ENCODE results near the gene ECE2.

ECE2 gene

DNA sequence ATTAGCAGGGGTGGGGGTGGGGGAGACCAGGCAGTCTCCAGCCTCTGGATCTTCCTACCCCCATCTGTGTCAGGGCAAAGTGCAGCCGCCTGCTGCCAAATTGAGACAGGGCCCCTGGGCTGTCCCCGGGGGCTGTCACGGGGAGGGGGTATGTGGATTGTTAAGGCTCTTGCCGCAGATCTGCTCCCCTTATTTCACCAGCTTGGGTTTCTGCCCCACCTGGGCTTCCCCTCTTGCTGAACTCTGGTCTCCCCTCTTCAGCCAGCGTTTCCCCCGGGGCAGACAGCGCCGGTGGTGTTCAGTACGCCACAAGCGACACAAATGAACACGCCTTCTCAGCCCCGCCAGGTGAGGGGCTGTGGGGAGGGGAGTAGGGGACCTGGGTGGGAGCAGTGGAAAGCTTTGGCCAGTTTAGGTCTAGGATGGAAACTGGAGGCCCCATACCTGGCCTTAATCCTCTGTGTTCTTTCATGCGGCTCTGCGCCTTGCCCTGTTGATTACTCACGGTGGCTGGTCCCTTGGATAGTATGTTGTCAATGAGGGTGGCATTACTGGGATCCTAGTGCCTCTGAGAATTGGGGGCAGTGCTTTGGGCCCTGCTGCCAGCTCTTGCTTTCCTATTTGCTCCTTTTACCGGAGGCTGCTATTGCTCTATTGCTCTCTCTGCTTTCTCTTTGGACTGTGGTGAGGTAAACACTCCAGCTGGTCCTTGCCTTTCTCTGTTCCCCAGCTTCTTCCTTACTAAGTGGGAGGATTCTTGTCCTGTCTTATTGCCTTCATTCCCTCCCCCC is 40.2 kb downstream of the ECE2 start:
- no peak for DNase-seq

DNA sequence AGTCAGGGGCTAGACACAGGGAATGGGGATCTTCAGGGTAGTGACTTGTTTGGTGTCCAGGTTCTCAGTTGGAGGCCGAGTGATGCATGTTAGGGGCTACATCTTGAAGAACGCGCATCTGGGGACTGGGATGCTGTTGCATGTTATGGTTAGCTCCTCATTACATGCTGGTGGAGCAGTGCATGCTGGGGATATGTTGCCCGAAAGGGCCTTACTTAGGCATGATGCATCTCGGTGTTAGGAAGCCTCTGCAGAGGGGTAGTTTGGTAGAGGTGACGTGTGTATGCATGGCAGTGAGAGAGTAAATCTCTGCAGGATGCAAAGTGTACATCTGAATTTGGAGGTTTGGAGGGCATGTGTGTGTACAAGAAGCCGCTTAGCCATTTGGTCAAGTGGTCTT is 41.0 kb downstream of the ECE2 start:
- no peak for DNase-seq

DNA sequence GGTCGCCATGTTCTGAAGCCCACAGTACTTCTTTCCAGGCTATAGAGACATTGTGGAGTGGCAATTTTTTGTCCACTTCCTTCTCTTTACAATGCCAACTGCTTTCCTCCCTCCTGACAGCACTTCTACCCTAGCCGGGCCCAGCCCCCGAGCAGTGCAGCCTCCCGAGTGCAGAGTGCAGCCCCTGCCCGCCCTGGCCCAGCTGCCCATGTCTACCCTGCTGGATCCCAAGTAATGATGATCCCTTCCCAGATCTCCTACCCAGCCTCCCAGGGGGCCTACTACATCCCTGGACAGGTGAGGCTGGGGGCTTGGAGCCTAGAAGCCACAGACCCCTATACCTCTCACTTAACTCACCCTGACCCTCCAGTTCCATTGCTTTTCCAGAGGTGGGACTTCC is 41.4 kb downstream of the ECE2 start:
- no peak for DNase-seq

DNA sequence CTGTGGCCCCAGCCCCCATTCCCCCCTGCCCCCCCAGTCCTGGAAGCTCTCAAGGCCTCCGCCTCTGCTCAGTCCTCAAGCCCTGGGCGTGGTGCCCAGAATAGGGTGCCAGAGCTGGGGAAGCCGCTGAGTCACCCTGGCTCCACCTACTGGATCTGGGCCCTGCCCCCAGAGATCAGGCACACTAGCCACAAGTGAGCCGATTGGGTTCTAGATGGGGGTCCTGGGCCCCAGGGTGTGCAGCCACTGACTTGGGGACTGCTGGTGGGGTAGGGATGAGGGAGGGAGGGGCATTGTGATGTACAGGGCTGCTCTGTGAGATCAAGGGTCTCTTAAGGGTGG is 44.3 kb downstream of the ECE2 start:
- peak; percentile 79 for DNase-seq

DNA sequence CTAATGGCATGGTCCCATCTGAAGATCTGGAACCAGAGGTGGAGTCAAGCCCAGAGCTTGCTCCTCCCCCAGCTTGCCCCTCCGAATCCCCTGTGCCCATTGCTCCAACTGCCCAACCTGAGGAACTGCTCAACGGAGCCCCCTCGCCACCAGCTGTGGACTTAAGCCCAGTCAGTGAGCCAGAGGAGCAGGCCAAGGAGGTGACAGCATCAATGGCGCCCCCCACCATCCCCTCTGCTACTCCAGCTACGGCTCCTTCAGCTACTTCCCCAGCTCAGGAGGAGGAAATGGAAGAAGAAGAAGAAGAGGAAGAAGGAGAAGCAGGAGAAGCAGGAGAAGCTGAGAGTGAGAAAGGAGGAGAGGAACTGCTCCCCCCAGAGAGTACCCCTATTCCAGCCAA is 45.8 kb downstream of the ECE2 start:
- DNase-seq, result no peak

DNA sequence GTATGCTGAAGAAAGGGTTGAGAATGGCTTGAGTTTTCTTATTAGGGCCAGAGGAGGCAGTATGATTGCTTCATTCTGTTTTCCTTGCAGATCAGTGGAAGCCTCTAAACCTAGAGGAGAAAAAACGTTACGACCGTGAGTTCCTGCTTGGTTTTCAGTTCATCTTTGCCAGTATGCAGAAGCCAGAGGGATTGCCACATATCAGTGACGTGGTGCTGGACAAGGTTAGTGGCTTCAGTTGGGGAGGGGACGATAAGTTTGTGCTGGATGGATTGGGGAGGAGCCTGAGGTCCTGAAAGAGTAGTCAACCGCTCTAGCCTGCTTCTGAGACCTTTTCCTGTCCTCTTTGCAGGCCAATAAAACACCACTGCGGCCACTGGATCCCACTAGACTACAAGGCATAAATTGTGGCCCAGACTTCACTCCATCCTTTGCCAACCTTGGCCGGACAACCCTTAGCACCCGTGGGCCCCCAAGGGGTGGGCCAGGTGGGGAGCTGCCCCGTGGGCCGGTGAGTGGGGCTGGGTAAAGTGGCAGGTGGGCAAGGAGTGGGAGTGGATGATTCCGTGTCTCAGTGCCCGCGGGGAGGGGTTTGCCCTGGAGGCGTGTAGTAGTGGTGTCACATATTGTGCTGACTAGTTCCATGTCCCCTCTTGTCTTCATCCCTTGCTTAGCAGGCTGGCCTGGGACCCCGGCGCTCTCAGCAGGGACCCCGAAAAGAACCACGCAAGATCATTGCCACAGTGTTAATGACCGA is 47.1 kb downstream of the ECE2 start:
- no peak for DNase-seq

DNA sequence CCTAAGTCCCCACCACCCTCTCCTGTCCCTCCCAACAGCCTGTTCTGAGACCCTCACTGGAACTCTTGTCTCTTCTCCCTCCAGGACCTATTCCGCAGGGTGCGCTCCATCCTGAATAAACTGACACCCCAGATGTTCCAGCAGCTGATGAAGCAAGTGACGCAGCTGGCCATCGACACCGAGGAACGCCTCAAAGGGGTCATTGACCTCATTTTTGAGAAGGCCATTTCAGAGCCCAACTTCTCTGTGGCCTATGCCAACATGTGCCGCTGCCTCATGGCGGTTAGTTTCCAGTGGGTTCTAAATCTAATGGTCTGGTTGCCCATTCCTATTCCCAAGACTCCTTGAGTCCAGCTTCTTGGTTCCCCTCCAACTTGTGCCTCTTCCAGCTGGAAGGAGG is 47.9 kb downstream of the ECE2 start:
- DNase-seq, result no peak

DNA sequence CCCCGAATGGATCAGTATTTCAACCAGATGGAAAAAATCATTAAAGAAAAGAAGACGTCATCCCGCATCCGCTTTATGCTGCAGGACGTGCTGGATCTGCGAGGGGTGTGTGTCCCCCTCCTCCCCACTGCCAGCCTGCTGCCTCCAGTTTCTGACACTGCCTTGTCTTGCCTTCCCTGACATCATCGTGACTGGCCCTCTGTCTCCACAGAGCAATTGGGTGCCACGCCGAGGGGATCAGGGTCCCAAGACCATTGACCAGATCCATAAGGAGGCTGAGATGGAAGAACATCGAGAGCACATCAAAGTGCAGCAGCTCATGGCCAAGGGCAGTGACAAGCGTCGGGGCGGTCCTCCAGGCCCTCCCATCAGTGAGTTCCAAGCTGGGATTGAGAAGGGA is 49.4 kb downstream of the ECE2 start:
- DNase-seq, result no peak

DNA sequence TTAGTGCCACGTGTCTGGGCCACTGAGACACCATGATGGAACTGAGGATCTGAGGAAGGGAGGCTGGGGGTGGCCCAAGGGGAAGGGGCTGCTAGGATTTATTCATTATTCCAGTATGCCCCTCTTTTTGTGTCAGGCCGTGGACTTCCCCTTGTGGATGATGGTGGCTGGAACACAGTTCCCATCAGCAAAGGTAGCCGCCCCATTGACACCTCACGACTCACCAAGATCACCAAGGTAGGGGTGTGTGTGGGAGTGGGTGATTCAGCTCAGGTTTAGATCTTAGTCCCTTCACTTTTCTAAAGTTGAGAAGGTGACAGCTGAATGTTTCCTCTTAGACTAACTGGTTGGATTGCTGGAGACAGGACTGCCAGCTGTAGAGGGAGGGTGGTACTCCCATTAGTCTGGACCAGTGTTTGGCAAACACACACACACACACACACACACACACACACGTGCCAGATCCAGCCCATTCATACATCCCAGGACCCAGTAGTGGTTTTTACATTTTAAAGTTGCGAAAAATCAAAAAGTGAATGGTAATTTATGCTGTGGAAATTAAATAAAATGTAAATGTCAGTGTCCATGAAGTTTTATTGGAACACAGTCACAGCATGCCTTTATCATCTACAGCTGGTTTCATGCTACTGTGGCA is 50.0 kb downstream of the ECE2 start:
- DNase-seq, result no peak

DNA sequence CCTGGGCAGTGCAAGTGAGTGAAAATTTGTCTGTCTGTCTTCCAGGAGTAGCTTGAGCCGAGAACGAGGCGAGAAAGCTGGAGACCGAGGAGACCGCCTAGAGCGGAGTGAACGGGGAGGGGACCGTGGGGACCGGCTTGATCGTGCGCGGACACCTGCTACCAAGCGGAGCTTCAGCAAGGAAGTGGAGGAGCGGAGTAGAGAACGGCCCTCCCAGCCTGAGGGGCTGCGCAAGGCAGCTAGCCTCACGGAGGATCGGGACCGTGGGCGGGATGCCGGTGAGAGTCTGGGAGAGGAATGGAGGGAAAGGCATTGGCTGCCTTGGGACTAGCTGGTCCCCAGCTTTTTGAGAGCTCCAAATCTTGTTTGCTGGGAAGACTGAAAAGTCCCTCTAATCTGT is 51.3 kb downstream of the ECE2 start:
- no peak for DNase-seq

DNA sequence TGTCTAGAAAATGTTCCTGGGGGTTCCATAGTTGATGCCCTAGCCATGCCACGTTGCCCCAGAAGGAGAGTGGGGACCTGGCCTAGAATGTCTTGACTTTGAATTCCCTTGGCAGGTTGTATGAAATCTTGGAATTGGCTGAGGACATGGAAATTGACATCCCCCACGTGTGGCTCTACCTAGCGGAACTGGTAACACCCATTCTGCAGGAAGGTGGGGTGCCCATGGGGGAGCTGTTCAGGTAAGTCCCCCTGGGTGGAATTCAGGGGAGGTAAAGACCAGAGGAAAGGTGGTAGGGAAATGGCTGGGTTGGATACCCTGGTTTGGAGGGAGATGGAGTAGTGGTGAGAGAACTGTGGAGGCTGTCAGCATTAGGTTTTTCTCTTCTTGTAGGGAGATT is 52.7 kb downstream of the ECE2 start:
- no peak for DNase-seq

DNA sequence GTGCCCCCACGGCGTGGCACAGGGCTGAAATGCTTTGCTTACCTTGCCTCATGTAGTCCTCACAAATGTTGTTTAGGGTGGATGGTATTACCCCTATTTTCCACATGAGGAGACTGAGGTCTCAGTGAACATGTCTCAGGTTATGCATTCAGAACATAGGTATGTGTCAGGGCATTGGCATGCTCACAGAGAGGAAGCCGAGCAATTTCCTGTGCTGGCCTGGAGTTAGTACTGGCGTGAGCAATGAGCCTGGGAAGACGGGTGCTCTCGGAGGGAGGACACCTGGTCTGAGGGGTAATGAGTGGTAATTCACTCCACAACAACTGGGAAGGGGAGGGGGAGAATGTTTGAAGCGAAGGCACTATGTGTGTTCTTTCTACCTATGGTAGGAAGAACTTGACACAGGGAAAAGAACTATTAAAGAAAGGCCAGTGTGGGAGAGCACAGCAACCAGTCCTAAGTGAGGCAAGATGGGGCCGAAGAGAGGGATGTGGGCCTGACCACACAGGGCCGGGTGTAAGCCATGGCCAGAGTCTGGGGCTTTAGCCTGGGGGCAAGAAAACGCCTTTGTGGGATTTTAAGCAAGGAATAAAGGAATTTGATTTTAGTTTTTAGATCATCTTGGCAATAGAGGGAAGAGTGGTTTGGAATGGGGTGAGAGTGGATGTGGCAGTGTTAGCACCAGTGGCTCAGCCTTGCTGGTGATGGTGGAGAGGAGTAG is 56.7 kb downstream of the ECE2 start:
- DNase-seq, result no peak

DNA sequence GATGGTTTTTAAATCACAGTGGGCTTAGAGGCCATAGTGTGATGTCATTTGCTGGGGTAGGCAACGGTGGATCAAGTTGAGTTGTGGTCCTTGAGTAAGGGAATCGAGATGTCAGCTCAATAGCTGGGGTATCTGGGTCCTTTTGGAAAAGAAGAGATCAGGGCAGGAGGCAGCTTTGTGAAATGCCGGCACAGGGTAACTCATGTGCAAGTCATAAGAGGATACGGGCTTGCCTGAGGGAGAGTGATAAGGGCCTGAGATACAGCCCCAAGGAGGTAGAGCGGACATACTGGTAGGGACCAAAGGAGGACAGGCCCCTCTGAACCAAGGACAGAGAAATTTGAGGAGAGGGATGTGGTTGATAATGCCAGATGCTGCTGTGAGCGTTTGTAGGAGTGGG is 57.4 kb downstream of the ECE2 start:
- no peak for DNase-seq

DNA sequence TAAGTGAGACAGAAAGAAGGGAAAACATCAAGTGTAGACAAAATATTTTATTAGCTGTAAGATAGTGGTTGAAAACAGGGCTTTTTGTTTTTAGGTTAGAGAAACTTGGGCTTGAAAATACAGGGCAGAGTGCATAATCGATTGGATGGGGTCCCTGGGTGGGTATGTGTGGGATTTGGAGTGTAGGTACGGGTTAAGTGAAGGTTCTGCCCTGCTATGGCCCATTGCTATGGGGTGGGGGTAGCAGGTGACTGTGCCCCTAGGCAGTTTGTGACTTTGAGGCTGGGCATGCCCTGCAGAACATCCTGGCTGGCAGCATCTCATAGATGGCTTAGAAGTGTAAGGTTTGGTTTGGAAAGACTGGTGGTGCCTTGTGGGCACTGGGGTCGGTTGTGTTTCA is 57.9 kb downstream of the ECE2 start:
- no peak for DNase-seq

DNA sequence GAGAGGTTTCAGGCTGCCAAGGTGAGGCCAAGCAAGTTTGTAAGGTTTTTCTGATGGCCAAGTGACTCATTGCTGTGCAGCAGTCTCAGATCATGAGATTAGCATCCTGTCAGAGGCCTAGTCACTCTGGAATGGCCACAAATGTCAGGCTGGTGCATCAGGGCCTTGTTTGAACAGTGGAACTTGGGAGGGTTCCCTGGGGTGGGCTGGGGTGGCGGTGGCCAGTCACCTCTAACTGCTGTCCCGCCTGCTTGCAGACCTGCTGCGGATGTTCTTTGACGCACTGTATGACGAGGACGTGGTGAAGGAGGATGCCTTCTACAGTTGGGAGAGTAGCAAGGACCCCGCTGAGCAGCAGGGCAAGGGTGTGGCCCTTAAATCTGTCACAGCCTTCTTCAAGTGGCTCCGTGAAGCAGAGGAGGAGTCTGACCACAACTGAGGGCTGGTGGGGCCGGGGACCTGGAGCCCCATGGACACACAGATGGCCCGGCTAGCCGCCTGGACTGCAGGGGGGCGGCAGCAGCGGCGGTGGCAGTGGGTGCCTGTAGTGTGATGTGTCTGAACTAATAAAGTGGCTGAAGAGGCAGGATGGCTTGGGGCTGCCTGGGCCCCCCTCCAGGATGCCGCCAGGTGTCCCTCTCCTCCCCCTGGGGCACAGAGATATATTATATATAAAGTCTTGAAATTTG is 58.8 kb downstream of the ECE2 start:
- no peak for DNase-seq

DNA sequence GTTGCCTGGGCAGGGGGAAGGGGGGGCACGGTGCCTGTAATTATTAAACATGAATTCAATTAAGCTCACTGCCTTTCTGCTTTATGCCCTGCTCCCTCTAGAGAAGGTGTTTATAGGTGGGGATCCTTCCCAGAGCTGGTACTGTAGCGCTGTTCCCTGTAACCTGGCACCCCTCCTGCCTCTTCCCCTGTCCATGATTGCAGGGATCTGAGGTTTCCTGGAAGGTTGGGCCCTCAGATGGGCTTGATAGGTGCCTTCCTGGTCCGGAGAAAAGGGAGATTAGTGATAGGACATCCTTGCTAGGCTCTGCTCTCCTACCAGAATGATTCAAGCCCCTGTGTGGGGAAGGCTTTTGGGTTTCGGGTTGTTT is 59.5 kb downstream of the ECE2 start:
- no peak for DNase-seq

DNA sequence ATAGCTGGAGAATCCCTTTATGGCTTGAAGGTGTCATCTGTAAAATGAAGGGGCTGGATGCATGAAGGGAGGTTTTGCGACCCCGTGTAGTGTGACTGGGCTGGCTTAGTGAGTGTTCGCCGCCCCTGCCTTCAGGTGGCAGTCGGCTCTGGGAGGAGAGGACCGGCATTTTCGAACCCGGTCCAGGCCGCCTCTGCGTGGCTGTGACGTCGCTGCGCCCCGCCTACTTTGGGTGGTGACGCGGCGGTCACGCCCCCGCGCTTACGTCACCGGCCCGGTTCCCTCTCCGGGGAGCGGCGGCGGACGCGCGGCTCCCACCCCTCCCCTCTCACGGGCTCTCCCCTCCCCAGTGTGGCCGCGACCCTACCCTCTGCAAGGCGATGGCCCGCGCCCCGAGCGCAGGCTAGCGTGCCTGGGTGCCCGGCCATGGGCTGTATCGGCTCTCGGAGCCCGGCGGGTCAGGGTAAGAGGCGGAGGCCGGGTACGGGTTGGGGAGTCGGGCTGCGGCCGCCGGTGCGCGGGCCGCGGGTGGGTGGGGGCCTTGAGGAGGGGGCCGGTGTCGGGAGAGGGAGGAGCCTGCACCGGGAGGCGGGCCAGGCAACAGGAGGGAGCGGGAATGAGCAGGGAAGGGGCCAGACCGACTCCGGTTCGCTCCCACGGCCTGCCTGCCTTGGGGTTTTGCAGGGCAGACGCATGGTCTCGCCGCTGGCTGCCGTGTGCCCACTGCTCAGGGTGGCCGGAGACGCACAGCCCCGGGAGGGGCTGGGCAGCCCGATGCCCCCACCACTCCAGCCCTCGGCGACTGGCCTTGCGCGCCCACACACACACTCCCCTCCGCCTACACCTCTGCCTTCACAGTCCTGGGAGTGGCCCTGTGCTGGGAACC is 60.1 kb downstream of the ECE2 start:
- peak; percentile 60 for DNase-seq

DNA sequence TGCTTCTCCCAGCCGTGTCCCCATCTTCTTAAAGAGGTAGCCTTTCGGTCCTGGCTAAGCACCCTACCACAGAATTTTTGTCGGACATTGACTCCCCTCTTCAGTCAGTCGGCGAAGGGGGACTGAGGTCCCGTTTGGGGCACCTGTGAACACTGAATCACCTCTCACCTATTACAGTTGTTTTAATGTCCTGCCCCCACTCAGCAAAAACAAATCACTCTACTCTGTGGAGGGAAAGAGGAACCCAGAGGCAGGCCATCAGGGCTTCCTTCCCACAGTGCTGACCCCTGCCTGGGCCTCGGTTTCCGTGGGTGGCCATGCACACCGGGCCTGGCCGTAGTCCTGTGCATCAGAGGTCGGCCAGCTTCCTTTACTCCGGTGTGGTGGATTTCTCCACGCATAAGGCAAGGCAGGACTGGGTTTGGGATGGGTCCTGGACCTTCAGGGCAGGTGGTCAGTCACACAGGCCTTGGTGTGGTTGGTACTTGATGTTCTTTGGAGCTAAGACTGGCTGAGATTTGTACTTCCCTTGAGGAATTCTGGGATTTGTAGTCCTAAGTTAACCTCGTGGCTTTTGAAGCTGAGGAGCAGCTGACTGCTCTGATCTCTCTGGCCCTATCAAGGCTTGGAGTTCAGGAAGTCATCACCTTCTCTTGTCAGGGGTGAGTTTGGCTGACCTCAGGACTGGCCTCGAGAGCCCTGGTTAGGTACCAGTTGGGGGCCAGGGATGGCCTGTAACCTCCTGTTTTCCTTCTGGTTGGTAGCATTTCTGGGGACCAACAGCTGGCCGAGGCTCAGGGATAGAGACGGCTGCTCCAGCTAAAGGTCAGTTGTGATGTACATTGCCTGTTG is 61.0 kb downstream of the ECE2 start:
- no peak for DNase-seq

DNA sequence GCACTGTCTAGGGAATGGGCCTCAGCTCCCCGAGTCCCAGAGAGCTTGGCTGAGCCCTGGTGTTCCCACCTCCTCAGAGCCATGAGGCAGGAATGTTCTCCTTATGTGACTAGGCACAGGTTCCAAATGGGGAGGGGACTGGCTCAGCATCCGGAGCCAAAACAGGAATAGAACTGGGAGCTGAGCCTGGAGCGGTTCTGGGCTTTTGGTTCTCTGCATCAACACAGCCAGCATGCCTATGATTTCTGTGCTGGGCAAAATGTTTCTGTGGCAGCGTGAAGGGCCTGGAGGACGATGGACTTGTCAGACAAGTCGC is 61.5 kb downstream of the ECE2 start, which contains the start of gene FAM131A:
Gene FAM131A (plus strand): TSS at position 202 of the 316 bp plus-strand sequence. CDS start 31 bp downstream, at position 233.
- no peak for DNase-seq

DNA sequence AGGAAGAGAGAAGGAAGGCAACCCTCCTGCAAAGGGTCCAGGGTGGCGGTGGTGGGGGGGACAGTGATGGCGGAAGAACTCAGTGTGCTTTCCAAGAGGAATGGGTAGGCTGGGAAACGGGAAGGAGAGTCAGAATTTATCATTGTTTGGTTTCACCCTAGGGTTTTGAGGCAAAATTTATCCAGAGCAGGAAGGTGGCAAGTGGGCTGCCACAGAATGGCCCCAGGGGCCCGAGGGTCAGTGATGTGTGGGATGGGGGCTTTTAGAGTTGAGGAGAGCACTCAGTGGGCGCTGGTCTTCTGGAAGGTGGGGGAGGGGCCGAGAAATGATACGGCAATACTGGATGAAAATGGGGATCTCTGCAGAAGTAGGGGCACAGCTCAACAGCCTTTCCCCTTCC is 62.2 kb downstream of the ECE2 start:
- no peak for DNase-seq

DNA sequence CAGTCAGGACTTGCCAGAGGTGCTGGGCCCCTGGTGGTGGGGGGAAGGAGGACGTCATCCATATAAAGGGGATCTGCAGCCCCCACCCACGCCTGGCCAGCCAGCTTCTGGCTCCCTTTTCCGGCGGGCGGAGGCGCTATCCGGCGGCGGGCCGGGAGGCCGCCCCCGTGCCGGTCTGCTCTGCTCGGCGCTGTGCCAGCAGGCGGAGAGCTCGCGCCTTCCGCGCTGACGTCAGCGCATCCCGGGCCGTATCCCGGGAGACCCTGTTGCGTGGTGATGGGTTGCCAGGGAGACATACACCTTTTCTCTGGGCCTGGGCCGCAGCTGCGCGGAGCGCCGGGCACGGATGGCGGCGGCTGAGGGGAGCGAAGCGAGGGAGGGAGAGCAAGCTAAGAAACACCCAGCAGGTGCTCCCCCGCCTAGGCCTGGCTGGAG is 62.7 kb downstream of the ECE2 start:
- peak; percentile 85 for DNase-seq

Data from NCI-H1092 (cell line).